AG04450 (cell line): ENCODE data around the gene ARPC1A. TPM values are rescaled to one million over a fixed set of nuclear protein-coding genes. Genes with fewer than 3 reads are reported as not detected.
A peak's percentile ranks its signal among the peaks of the same experiment; 100 is the strongest.

Experiments
- CTCF ChIA-PET: fragments of 300-600, 350-600 bp; formaldehyde crosslinking; extraction: SDS; loops from one replicate; lab custom pipeline; 2022; ENCODE audit warnings: antibody characterized with exemption, inconsistent platforms; lab: Charles Lee
- POLR2A ChIA-PET: fragments of 350-600 bp; formaldehyde crosslinking; extraction: SDS; loops from one replicate; lab custom pipeline; 2021; ENCODE audit warnings: antibody characterized with exemption, inconsistent platforms; lab: Yijun Ruan, JAX
- DNase-seq: peaks from one replicate; pipeline ENCODE4 v3.0.0-alpha.2; 2011; ENCODE audit warnings: low read depth, low spot score
- H3K27ac ChIP-seq: one replicate; pipeline ENCODE4 v1.5.1; 2012; ENCODE audit warnings: low read depth, low read length, control low read depth
- H3K27me3 ChIP-seq: one replicate; pipeline ENCODE4 v1.6.0; 2012; ENCODE audit warnings: low read length; ENCODE audit not compliant: control insufficient read depth, insufficient read depth
- H3K4me3 ChIP-seq: 2 replicates; pipeline ENCODE4 v1.5.1; 2011; ENCODE audit warnings: mild to moderate bottlenecking, low read depth, low read length, control low read depth
- H3K9me3 ChIP-seq: 2 replicates; pipeline ENCODE4 v1.5.1; 2012; ENCODE audit warnings: low read length; ENCODE audit not compliant: control insufficient read depth, insufficient read depth
- CTCF ChIP-seq: IDR thresholded peaks from 2 replicates; pipeline ENCODE4 v1.5.1; 2011; ENCODE audit warnings: low read depth, low read length, control low read depth, inconsistent platforms
- polyA plus RNA-seq: library from polyadenylated mRNA; depleted of rRNA; stranded (reverse); fragments of >200 nt; gene quantifications from 2 replicates; pipeline ENCODE4 v1.2.3, GENCODE V29; 2011

The ARPC1A gene
- polyA plus RNA-seq, 1 experiment, result 259 TPM

- POLR2A ChIA-PET, result interaction anchor here (0.7 kb wide), 1 partner anchor 28 kb away, joined by 4 read pairs; no protein-coding TSS in a partner anchor
- Histone ChIP-seq H3K27ac (no peak overlapping the region), H3K27me3 (no peaks in the 10 kb centered on the region), H3K9me3 (no peaks in the 10 kb centered on the region), H3K4me3 (no peak overlapping the region)
- CTCF ChIA-PET, result no interaction called here
- DNase-seq, result no peak
- TF ChIP-seq CTCF, result no peak
Observed at GRCh38 chr7:99404235-99404976, 78.7 kb downstream of the ARPC1A start.

- no peak for TF ChIP-seq CTCF
- Histone ChIP-seq H3K9me3 (no peaks in the 10 kb centered on the region), H3K27ac (no peak overlapping the region), H3K4me3 (no peak overlapping the region), H3K27me3 (no peaks in the 10 kb centered on the region)
- DNase-seq, result no peak
- ChIA-PET CTCF (no interaction called here), POLR2A (no interaction called here)
Observed at GRCh38 chr7:99404977-99405320, 79.3 kb downstream of the ARPC1A start.

GRCh38 chr7:99406557-99406956 lies 80.9 kb downstream of the ARPC1A start:
- Histone ChIP-seq H3K27ac (no peak overlapping the region), H3K9me3 (no peaks in the 10 kb centered on the region), H3K27me3 (no peaks in the 10 kb centered on the region), H3K4me3 (peak overlapping the region; percentile 99)
- no peak for DNase-seq
- TF ChIP-seq CTCF, result no peak
- CTCF ChIA-PET, result interaction anchor here (0.9 kb wide), 1 partner anchor 9 kb away, joined by 5 read pairs; no protein-coding TSS in a partner anchor
- POLR2A ChIA-PET, result no interaction called here

- H3K27me3 ChIP-seq, result no peaks in the 10 kb centered on the region
- no peak for DNase-seq
- H3K4me3 ChIP-seq, result peak overlapping the region; percentile 99
- ChIA-PET CTCF (interaction anchor here (1.1 kb wide), 1 partner anchor 8 kb away, joined by 3 read pairs; no protein-coding TSS in a partner anchor), POLR2A (interaction anchor here (0.8 to 1.9 kb wide), 7 partner anchors 8 to 429 kb away, joined by 3 to 12 read pairs (median 6); partner anchors contain the start of genes ARPC1A, CPSF4 and PTCD1)
- no peaks in the 10 kb centered on the region for H3K9me3 ChIP-seq
- H3K27ac ChIP-seq, result peak overlapping the region; percentile 95
- TF ChIP-seq CTCF, result no peak
Observed at GRCh38 chr7:99407872-99408378, 82.2 kb downstream of the ARPC1A start.
